A673 (cell line): ENCODE measurements around the gene HTATSF1. TPM values are rescaled to one million over a fixed set of nuclear protein-coding genes. Genes with fewer than 3 reads are reported as not detected.

Source experiments
- BruUV-seq: library from RNA; stranded (reverse); fragments of 400-500 nt; replicated peaks from 2 replicates; lab custom pipeline; 2021; lab: Mats Ljungman, UMichigan
- CTCF ChIA-PET: fragments of 300-600 bp; sonication (Branson Sonifier 250); formaldehyde crosslinking; loops from one replicate; lab custom pipeline; 2022; ENCODE audit warnings: antibody characterized with exemption; lab: Charles Lee
- POLR2A ChIA-PET: fragments of 300-600 bp; sonication (Branson Sonifier 250); formaldehyde crosslinking; loops from one replicate; lab custom pipeline; 2022; ENCODE audit warnings: antibody characterized with exemption; ENCODE audit not compliant: low non-redundant PET; lab: Charles Lee
- DNase-seq: peaks from one replicate; pipeline ENCODE4 v3.0.0-alpha.2; 2015; ENCODE audit warnings: low spot score
- H3K27ac ChIP-seq: fragments of 200-600 bp; sonication (generic); 2 replicates; pipeline ENCODE4 v1.5.1; 2016; ENCODE audit warnings: mixed run types, low read depth, mild to moderate bottlenecking, mixed read lengths, antibody characterized with exemption, low read length; ENCODE audit not compliant: poor library complexity, severe bottlenecking
- H3K27me3 ChIP-seq: fragments of 200-600 bp; sonication (generic); replicated peaks from 2 replicates; pipeline ENCODE4 v1.6.1; 2017; ENCODE audit warnings: mixed run types, low read depth, mild to moderate bottlenecking, mixed read lengths, antibody characterized with exemption, low read length; ENCODE audit not compliant: insufficient read depth, poor library complexity
- H3K36me3 ChIP-seq: fragments of 200-600 bp; sonication (generic); 2 replicates; pipeline ENCODE4 v1.6.1; 2016; ENCODE audit warnings: mixed run types, mild to moderate bottlenecking, mixed read lengths, antibody characterized with exemption, low read length; ENCODE audit not compliant: insufficient read depth, poor library complexity, severe bottlenecking
- H3K4me1 ChIP-seq: fragments of 200-600 bp; sonication (generic); 2 replicates; pipeline ENCODE4 v1.6.1; 2017; ENCODE audit warnings: mixed run types, mild to moderate bottlenecking, mixed read lengths, antibody characterized with exemption, low read length; ENCODE audit not compliant: insufficient read depth, poor library complexity, severe bottlenecking
- H3K4me3 ChIP-seq: fragments of 200-600 bp; sonication (generic); 2 replicates; pipeline ENCODE4 v1.5.1; 2016; ENCODE audit warnings: low read depth, mixed run types, mild to moderate bottlenecking, mixed read lengths, low read length; ENCODE audit not compliant: poor library complexity, severe bottlenecking
- H3K9me3 ChIP-seq: fragments of 200-600 bp; sonication (generic); 2 replicates; pipeline ENCODE4 v1.6.1; 2016; ENCODE audit warnings: mixed run types, low read depth, mild to moderate bottlenecking, mixed read lengths, antibody characterized with exemption, low read length; ENCODE audit not compliant: poor library complexity, severe bottlenecking
- EZH2 ChIP-seq: fragments of 200-600 bp; sonication (generic); IDR thresholded peaks from 2 replicates; pipeline ENCODE4 v1.6.1; 2017; ENCODE audit warnings: borderline replicate concordance, low read depth, mild to moderate bottlenecking, mixed read lengths, antibody characterized with exemption, low read length; ENCODE audit not compliant: poor library complexity, severe bottlenecking
- intact Hi-C: fragments of 100-400 bp; cut with micrococcal nuclease; formaldehyde crosslinking; loops from one replicate; pipeline ENCODE4 v1.10.0; 2022; ENCODE audit not compliant: unreplicated experiment
- total RNA-seq: library from RNA; stranded (reverse); gene quantifications from 2 replicates; pipeline ENCODE4 v1.2.3, GENCODE V29; 2021
- TF ChIP-seq, protein P1 (sequence below): fragments of 300-800, 200-600 bp; sonication (generic); conservative IDR thresholded peaks from 2 replicates; pipeline ENCODE4 v1.5.1; 2017; ENCODE audit warnings: low read depth, mild to moderate bottlenecking, antibody characterized with exemption, low read length, moderate library complexity, mixed read lengths

The HTATSF1 gene
- total RNA-seq, 1 experiment from 2014 or later = 79.3 TPM

GRCh38 chrX:136534131-136534530 is 36.7 kb downstream of the HTATSF1 start:
- Histone ChIP-seq H3K27ac (no peak overlapping the region), H3K27me3 (peaks cover 8% of the 10 kb centered on the region), H3K9me3 (no peaks in the 10 kb centered on the region), H3K4me1 (no peaks in the 10 kb centered on the region), H3K36me3 (no peaks in the 10 kb centered on the region), H3K4me3 (no peak overlapping the region)
- TF ChIP-seq, protein P1, sequence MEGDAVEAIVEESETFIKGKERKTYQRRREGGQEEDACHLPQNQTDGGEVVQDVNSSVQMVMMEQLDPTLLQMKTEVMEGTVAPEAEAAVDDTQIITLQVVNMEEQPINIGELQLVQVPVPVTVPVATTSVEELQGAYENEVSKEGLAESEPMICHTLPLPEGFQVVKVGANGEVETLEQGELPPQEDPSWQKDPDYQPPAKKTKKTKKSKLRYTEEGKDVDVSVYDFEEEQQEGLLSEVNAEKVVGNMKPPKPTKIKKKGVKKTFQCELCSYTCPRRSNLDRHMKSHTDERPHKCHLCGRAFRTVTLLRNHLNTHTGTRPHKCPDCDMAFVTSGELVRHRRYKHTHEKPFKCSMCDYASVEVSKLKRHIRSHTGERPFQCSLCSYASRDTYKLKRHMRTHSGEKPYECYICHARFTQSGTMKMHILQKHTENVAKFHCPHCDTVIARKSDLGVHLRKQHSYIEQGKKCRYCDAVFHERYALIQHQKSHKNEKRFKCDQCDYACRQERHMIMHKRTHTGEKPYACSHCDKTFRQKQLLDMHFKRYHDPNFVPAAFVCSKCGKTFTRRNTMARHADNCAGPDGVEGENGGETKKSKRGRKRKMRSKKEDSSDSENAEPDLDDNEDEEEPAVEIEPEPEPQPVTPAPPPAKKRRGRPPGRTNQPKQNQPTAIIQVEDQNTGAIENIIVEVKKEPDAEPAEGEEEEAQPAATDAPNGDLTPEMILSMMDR = no peak
- TF ChIP-seq EZH2 = no peak
- ChIA-PET POLR2A (interaction anchor here (0.6 kb wide), 1 partner anchor 17 kb away, joined by 3 read pairs; no protein-coding TSS in a partner anchor), CTCF (no interaction called here)
- DNase-seq = no peak
- intact Hi-C loops = no loop called here
- no TSS peak for BruUV-seq

GRCh38 chrX:136538811-136539210 is 41.4 kb downstream of the HTATSF1 start:
- Histone ChIP-seq H3K27me3 (peaks cover 4% of the 10 kb centered on the region), H3K4me1 (no peaks in the 10 kb centered on the region), H3K36me3 (no peaks in the 10 kb centered on the region), H3K4me3 (no peak overlapping the region), H3K9me3 (no peaks in the 10 kb centered on the region), H3K27ac (no peak overlapping the region)
- DNase-seq = no peak
- intact Hi-C loops = no loop called here
- no TSS peak for BruUV-seq
- POLR2A ChIA-PET = no interaction called here
- CTCF ChIA-PET = no interaction called here
- TF ChIP-seq, protein P1 = no peak
- no peak for TF ChIP-seq EZH2

GRCh38 chrX:136540226-136540625 is 42.8 kb downstream of the HTATSF1 start:
- ChIA-PET POLR2A (no interaction called here), CTCF (no interaction called here)
- no peak overlapping the region for H3K27ac ChIP-seq
- no peak for TF ChIP-seq EZH2
- H3K27me3 ChIP-seq = no peaks in the 10 kb centered on the region
- no TSS peak for BruUV-seq
- no peak for DNase-seq
- no peak overlapping the region for H3K4me3 ChIP-seq
- H3K4me1 ChIP-seq = no peaks in the 10 kb centered on the region
- intact Hi-C loops = no loop called here
- H3K9me3 ChIP-seq = no peaks in the 10 kb centered on the region
- no peaks in the 10 kb centered on the region for H3K36me3 ChIP-seq

DNA sequence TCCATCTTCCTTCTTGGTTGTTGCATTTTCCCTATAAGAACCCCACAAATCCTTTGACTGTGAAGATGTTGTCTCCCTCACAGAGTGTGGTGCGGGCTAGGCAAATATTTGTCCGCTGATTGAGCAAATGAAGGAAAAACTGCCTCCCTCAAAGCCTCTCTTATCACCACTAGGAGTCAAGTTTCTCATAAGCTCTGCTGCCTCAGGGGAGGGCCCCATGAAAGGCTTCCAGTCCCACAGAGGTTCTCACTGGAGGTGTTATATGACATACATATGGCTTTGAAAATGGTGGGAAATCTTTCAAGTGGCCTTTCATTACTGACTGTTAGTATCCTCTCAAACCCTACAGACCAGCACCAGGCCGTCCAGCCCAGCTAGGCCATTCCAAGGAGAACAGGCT is 43.9 kb downstream of the HTATSF1 start:
- H3K4me1 ChIP-seq = no peaks in the 10 kb centered on the region
- BruUV-seq = no TSS peak
- no peak overlapping the region for H3K4me3 ChIP-seq
- H3K27ac ChIP-seq = no peak overlapping the region
- no peak for TF ChIP-seq EZH2
- TF ChIP-seq, protein P1 = no peak
- intact Hi-C loops = no loop called here
- no peaks in the 10 kb centered on the region for H3K9me3 ChIP-seq
- DNase-seq = no peak
- H3K36me3 ChIP-seq = no peaks in the 10 kb centered on the region
- no peaks in the 10 kb centered on the region for H3K27me3 ChIP-seq
- ChIA-PET CTCF (no interaction called here), POLR2A (no interaction called here)
